ENCODE results near the gene KCNQ1. TPM values are rescaled to one million over a fixed set of nuclear protein-coding genes. Genes with fewer than 3 reads are reported as not detected.

The KCNQ1 gene
- total and polyA plus RNA-seq, 2 donors (not counting 3 experiments of a cell fraction or from before 2014, with no cell fraction given), result 0.07 to 0.09 TPM

DNA sequence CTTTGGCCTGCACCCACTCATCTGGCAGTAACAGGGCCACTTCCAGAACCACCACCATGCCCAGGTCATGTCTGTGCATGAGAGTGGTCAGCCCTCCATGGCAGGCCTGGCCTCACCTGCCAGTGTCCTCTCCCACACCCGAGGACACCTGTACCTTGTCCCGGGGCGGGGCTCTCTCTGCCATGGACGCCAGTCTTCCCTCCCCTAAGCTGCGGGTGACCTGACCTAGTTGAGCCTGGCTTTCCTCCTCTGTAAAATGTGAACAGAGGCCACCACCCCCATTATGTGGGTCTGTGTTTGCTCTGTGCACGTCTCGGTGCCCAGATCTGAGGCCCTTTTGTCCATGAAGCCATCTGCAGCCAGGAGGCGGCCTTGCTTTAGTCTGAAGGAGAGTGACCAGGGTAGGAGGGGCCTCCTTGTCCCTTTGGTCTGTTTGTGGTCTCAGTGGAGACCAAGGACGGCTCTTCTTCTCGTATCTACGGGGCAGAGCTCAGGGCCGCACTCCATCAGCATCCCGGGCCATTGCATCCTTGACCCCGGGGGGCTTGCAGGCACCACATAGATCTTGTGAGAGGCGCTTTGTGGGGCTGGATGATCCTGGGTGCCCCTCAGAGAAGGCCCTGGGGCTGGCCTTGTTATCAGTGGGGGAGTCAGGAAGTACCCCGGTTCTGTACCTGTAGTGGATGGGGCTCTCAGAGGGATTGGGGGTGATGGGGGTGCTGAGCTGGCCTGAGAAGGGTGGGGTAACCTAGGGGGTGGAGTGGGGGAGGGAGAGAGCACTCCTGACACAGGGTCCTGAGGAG, 121.6 kb downstream of the KCNQ1 start:
- TF ChIP-seq JUN (IDR thresholded peaks at IDR 0.05; ENCODE audit: borderline replicate concordance, insufficient read depth, insufficient read length, low read depth), result no peak
- no peak for TF ChIP-seq POLR2A (IDR thresholded peaks at IDR 0.05; ENCODE audit: low read depth, low read length)
- no peak for TF ChIP-seq POLR2AphosphoS5 (IDR thresholded peaks at IDR 0.05; ENCODE audit: insufficient read depth, low read depth, low read length)
- TF ChIP-seq MYC (IDR thresholded peaks at IDR 0.05; ENCODE audit: low read depth, low read length), result no peak
- TF ChIP-seq, protein P1, sequence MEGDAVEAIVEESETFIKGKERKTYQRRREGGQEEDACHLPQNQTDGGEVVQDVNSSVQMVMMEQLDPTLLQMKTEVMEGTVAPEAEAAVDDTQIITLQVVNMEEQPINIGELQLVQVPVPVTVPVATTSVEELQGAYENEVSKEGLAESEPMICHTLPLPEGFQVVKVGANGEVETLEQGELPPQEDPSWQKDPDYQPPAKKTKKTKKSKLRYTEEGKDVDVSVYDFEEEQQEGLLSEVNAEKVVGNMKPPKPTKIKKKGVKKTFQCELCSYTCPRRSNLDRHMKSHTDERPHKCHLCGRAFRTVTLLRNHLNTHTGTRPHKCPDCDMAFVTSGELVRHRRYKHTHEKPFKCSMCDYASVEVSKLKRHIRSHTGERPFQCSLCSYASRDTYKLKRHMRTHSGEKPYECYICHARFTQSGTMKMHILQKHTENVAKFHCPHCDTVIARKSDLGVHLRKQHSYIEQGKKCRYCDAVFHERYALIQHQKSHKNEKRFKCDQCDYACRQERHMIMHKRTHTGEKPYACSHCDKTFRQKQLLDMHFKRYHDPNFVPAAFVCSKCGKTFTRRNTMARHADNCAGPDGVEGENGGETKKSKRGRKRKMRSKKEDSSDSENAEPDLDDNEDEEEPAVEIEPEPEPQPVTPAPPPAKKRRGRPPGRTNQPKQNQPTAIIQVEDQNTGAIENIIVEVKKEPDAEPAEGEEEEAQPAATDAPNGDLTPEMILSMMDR (IDR thresholded peaks at IDR 0.05; ENCODE audit: extremely low read depth in 1 of 2, insufficient read depth in 1 of 2, low read depth in 1 of 2, low read length in 2 of 2), result no peak
- no peak for TF ChIP-seq EZH2 (IDR thresholded peaks at IDR 0.05; ENCODE audit: borderline replicate concordance, low read depth, low read length, severe bottlenecking)
- TF ChIP-seq, protein P2, sequence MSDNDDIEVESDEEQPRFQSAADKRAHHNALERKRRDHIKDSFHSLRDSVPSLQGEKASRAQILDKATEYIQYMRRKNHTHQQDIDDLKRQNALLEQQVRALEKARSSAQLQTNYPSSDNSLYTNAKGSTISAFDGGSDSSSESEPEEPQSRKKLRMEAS (IDR thresholded peaks at IDR 0.05; ENCODE audit: insufficient read depth, insufficient read length), result no peak
- no peak for TF ChIP-seq FOS (IDR thresholded peaks at IDR 0.05; ENCODE audit: borderline replicate concordance, insufficient read depth, low read length)
- TF ChIP-seq GATA2 (IDR thresholded peaks at IDR 0.05; ENCODE audit: insufficient read depth, insufficient read length, low read depth, low read length), result no peak
- ChIA-PET CTCF (no interaction called here), POLR2A (no interaction called here)
- no peak overlapping the region for H2AFZ ChIP-seq (ENCODE audit: low read depth, low read length)
- H4K20me1 ChIP-seq (replicated peaks; ENCODE audit: control insufficient read depth, extremely low read depth, insufficient read depth, low read length), result no peaks in the 10 kb centered on the region
- no peak overlapping the region for H3K9ac ChIP-seq (replicated peaks; ENCODE audit: extremely low read depth, insufficient read depth, low read length)
- H3K27me3 ChIP-seq (ENCODE audit: control insufficient read depth in 2 of 2, insufficient read depth in 2 of 2, low read length in 2 of 2), result no peaks in the 10 kb centered on the region
- intact Hi-C loops (cut with micrococcal nuclease), result no loop called here
- H3K4me3 ChIP-seq (replicated peaks in 1 of 3; ENCODE audit: insufficient read depth in 1 of 3, low read depth in 1 of 3, low read length in 3 of 3), result no peak overlapping the region
- no TSS peak for BruUV-seq (replicated peaks)
- no peak overlapping the region for H3K4me2 ChIP-seq (ENCODE audit: insufficient read depth, low read length)
- dilution Hi-C loops (cut with MboI; ENCODE audit: extremely low pct_ligation_motif_present, low sequenced_read_pairs), result no loop called here
- H3K79me2 ChIP-seq (ENCODE audit: control insufficient read depth, insufficient read depth, low read length), result no peaks in the 10 kb centered on the region
- H3K9me3 ChIP-seq (replicated peaks; ENCODE audit: control insufficient read depth, insufficient read depth, low read length), result no peaks in the 10 kb centered on the region
- H3K4me1 ChIP-seq (ENCODE audit: control insufficient read depth, extremely low read depth, insufficient read depth, low read length), result no peaks in the 10 kb centered on the region
- DNase-seq (ENCODE audit: low read depth, low spot score), result no peak
- no peak for FAIRE-seq
- H3K27ac ChIP-seq (ENCODE audit: insufficient read depth, low read depth, low read length), result no peak overlapping the region
- no peaks in the 10 kb centered on the region for H3K9me1 ChIP-seq (replicated peaks; ENCODE audit: control insufficient read depth, extremely low read depth, insufficient read depth, low read length)
- H3K36me3 ChIP-seq (ENCODE audit: control insufficient read depth in 2 of 2, extremely low read depth in 1 of 2, insufficient read depth in 2 of 2, low read length in 2 of 2), result no peaks in the 10 kb centered on the region
